GM12891 (cell line): Measurements from ENCODE around the gene PRDM4.
A peak's percentile ranks its signal among the peaks of the same experiment; 100 is the strongest.
"Not testable (repeated sequence)": the region's sequence is repeated elsewhere in the genome, so short reads cannot be mapped to it uniquely, and the experiment has no call there.

Experiments used
- DNase-seq: peaks from one replicate; pipeline ENCODE4 v3.0.0; 2011; ENCODE audit warnings: low spot score; ENCODE audit not compliant: insufficient read length
- FAIRE-seq: peaks from 2 replicates; lab custom pipeline; 2011; peaks lifted over from hg19 to GRCh38; lab: Jason Lieb, UNC
- PAX5 ChIP-seq: IDR thresholded peaks from 2 replicates; pipeline ENCODE4 v1.6.1; 2011; ENCODE audit warnings: low read length, moderate library complexity, mild to moderate bottlenecking; ENCODE audit not compliant: insufficient read depth, severe bottlenecking
- POLR2A ChIP-seq: IDR thresholded peaks from 2 replicates; pipeline ENCODE4 v1.6.1; 2011; ENCODE audit warnings: low read depth, low read length, control low read depth
- POLR2AphosphoS5 ChIP-seq: IDR thresholded peaks from 2 replicates; pipeline ENCODE4 v1.6.1; 2011; ENCODE audit warnings: low read depth, low read length, control low read depth
- POU2F2 ChIP-seq: IDR thresholded peaks from 2 replicates; pipeline ENCODE4 v1.6.1; 2011; ENCODE audit warnings: low read depth, mild to moderate bottlenecking, control low read depth, low read length, moderate library complexity
- SPI1 ChIP-seq: IDR thresholded peaks from 2 replicates; pipeline ENCODE4 v1.6.1; 2011; ENCODE audit warnings: low read depth, low read length, control low read depth
- TAF1 ChIP-seq: IDR thresholded peaks from 2 replicates; pipeline ENCODE4 v1.6.1; 2011; ENCODE audit warnings: low read depth, low read length, control low read depth

Gene PRDM4

DNA sequence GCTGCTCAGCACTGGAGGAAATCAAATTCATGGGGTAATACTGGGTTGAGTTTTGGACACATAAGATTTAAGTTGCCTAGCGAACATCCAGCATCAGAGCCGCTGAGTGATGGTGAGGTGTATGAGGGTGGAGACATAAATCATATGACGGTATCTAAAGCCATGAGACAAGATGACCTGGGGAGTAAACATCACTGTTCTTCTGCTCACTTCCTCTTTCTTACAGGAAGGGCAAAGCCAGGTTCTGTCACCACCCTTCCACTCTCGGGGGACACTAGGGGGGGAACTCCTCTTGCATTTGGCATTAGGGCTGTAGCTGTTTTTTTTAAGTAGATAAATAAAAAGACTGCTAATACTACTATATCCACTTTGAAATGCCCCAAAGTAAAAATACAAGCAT, 24.0 kb downstream of the PRDM4 start:
- peak; percentile 94 for FAIRE-seq
- DNase-seq, result peak; percentile 39
- TF ChIP-seq TAF1 (no peak), SPI1 (peak; percentile 99), POLR2A (no peak), PAX5 (no peak), POU2F2 (no peak), POLR2AphosphoS5 (no peak)

- FAIRE-seq (no peak), DNase-seq (no peak)
- TF ChIP-seq POU2F2 (no peak), SPI1 (no peak), PAX5 (no peak), POLR2AphosphoS5 (no peak)
These were observed 25.2 kb downstream of the PRDM4 start for GRCh38 chr12:107735763-107736162.

DNA sequence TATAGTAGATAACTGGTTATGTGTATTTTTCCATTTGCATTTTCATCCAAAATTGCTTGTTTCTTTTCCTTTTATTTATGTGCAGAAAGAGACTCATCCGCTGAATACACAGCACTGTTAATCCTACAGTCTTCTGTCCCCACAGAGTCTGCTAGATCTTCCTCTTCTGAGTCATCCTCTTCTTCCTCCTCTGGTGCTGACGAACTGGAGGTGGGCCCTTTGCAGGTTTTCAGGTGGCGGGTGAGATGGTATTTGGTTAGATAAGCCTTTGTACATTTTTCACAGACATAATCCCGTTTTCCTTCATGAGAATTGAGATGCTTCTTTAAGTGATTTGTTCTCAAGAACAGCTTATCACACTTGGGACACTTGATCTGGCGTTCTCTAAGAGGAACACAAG, 26.8 kb downstream of the PRDM4 start:
- no peak for TF ChIP-seq SPI1
- FAIRE-seq, result no peak
- no peak for DNase-seq

DNA sequence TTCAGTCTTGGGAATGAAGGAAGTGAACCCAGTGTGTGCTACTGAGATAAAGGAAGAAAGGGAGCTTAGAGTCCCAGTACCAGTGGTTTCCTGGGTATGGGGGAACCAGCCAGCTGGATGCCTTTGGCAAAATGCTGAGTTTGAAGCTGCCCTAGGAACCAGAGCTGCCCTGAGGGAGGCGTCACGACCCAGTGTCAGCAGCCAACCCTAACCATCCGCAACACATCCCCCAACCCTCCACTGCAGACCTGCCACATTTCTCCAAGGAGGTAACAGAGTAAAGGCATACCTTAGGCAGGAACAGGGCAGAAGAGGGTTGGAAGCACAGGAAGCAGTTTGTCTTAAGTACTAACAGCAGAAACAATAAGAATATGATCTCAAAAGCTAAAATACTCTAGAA, 28.6 kb downstream of the PRDM4 start:
- TF ChIP-seq POLR2A (0 out of 2 replicates have a peak, but pooled peaks have one; percentile 31), SPI1 (no peak)
- DNase-seq, result no peak

DNA sequence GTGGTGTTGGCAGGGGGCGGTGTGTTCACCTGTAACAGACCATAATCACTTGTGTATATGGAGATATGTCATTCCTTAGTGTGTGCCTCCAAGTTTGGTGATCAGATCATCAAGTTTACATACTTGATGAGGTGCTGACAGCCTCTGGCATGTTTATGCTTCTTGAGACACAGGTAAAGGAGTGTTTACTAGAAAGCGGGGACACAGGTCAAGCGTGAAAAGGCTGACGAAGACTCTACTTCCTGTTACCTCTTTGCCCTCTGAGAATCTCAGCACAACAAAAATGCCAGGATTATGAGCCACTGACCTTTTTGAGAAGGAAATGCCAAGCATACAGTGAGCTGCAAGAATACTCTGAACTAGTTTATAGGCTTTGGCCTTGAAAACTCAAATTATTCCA, 29.6 kb downstream of the PRDM4 start:
- FAIRE-seq (peak; percentile 47), DNase-seq (no peak)
- no peak for TF ChIP-seq POLR2A
- TF ChIP-seq TAF1, result no peak
- no peak for TF ChIP-seq PAX5
- no peak for TF ChIP-seq POU2F2
- TF ChIP-seq POLR2AphosphoS5, result no peak
- TF ChIP-seq SPI1, result no peak

More for the DNA sequence above, 28.6 kb downstream of the PRDM4 start:
- FAIRE-seq, result no peak

- DNase-seq (no peak), FAIRE-seq (no peak)
- TF ChIP-seq POLR2AphosphoS5 (no peak), POLR2A (no peak), SPI1 (no peak), TAF1 (no peak), PAX5 (no peak), POU2F2 (no peak)
These were observed 30.2 kb downstream of the PRDM4 start for GRCh38 chr12:107730618-107731341.

GRCh38 chr12:107727742-107728141, 33.2 kb downstream of the PRDM4 start:
- not testable (repeated sequence) for DNase-seq, FAIRE-seq

GRCh38 chr12:107727327-107727726, 33.6 kb downstream of the PRDM4 start:
- not testable (repeated sequence) for DNase-seq, FAIRE-seq

DNA sequence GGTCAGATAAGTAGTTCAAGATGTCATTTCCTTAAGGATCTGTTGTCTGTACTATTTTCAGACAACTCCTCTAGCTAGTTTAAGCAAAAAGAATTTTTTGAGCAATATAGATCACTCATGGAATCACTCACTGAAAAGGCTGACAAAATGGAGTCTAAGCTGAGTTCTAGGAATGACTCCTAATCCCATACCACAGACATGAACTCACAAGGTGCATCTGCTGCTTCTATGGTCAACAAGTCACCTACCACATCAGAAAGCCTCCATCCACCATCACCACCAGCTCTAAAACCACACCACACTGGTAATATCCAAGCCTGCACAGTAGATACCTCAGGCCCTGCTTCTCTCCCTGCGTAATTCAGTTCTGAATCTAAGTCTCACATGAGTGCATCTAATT, 42.3 kb downstream of the PRDM4 start:
- no peak for FAIRE-seq
- DNase-seq, result no peak
- TF ChIP-seq PAX5 (no peak), POLR2AphosphoS5 (no peak), TAF1 (no peak), SPI1 (no peak), POU2F2 (no peak), POLR2A (no peak)

GRCh38 chr12:107715780-107716179, 45.2 kb downstream of the PRDM4 start:
- no peak for TF ChIP-seq PAX5
- TF ChIP-seq POU2F2, result no peak
- TF ChIP-seq TAF1, result no peak
- no peak for TF ChIP-seq POLR2A
- TF ChIP-seq SPI1, result no peak
- TF ChIP-seq POLR2AphosphoS5, result no peak
- FAIRE-seq (no peak), DNase-seq (no peak)

- not testable (repeated sequence) for FAIRE-seq, DNase-seq
These were observed 55.4 kb downstream of the PRDM4 start for GRCh38 chr12:107705522-107705921.

DNA sequence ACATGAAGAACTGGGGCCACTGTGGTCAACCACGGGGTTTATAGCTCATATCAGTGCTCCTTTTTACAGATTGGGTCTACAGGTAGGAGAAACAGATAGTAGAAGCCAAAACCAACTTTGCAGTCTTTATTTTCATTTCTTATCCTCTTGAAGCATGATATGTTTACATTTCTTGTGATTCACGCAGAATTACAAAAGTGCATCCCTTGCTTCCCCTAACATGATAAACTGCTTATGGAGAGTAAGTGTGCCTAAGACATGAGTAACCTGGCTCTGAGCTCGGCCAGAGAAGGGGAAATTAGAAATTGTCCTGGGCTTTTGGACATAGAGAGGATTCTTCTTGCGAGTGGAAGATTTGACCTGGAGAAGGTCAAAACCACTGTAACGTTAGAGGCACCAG, 56.9 kb downstream of the PRDM4 start:
- TF ChIP-seq SPI1 (no peak), TAF1 (no peak), PAX5 (no peak), POLR2A (no peak), POU2F2 (no peak), POLR2AphosphoS5 (no peak)
- DNase-seq (no peak), FAIRE-seq (no peak)
